Psoas muscle (tissue), 8 donors: ENCODE results near the gene KCNJ12. TPM values are rescaled to one million over a fixed set of nuclear protein-coding genes. Genes with fewer than 3 reads are reported as not detected.
A peak's percentile ranks its signal among the peaks of the same experiment; 100 is the strongest.
"Not testable (repeated sequence)": the region's sequence is repeated elsewhere in the genome, so short reads cannot be mapped to it uniquely, and the experiment has no call there.

Experiments
- ATAC-seq, 4 donors: fragments of 200-7000 bp; cut with Tn5 transposase; one replicate each; pipeline ENCODE4 v1.9.1; 2020; ENCODE audit warnings: moderate library complexity in 3 of 4, mild to moderate bottlenecking in 2 of 4
- DNase-seq, 2 donors: peaks; one replicate each; pipeline ENCODE4 v3.0.0-alpha.2; 2020
- H3K27ac ChIP-seq: fragments of 200-600 bp; one replicate; pipeline ENCODE4 v1.8.0; 2022
- H3K27me3 ChIP-seq, 3 donors: fragments of 200-600 bp in 1 of 3; one replicate each; pipeline versions ENCODE4 v1.6.1 to v1.8.0; 2013 to 2022; ENCODE audit warnings: low read length in 2 of 3, mild to moderate bottlenecking in 2 of 3, moderate library complexity in 1 of 3; ENCODE audit not compliant: insufficient read depth in 3 of 3
- H3K36me3 ChIP-seq, 2 donors: fragments of 200-600 bp in 1 of 2; one replicate each; pipeline versions ENCODE4 v1.6.1 to v1.8.0; 2013 to 2022; ENCODE audit warnings: low read depth in 1 of 2, mild to moderate bottlenecking in 1 of 2, moderate library complexity in 1 of 2; ENCODE audit not compliant: insufficient read depth in 1 of 2
- H3K4me1 ChIP-seq: fragments of 200-600 bp; one replicate; pipeline ENCODE4 v1.8.0; 2022
- H3K4me3 ChIP-seq: fragments of 200-600 bp; one replicate; pipeline ENCODE4 v1.8.0; 2022; ENCODE audit warnings: mild to moderate bottlenecking
- H3K9me3 ChIP-seq: fragments of 200-600 bp; one replicate; pipeline ENCODE4 v1.8.0; 2022
- WGBS, 3 donors: extraction: QIAGEN DNeasy Blood & Tissue Kit; methylation state at CpG; one replicate each; pipeline versions ENCODE4 v1.1.6 to v1.1.7; 2013; 5-methylcytosine and 5-hydroxymethylcytosine counted together
- intact Hi-C, 2 donors: fragments of 100-400 bp; cut with DNase I; formaldehyde crosslinking; loops; one replicate each; pipeline versions ENCODE4 v1.11.0 to v1.14.2; 2022
- polyA plus RNA-seq, 3 donors: library from polyadenylated mRNA; stranded (reverse); fragments of 200-250 nt; gene quantifications; one replicate each; pipeline ENCODE4 v1.2.3, GENCODE V29; 2013
- total RNA-seq, 4 donors: library from RNA; stranded (reverse); fragmentation: NEBNext Ultra II Directional in 2 of 4; extraction: Animal tissue kit (Norgen Biotek cat#: 25700) in 2 of 4; gene quantifications; one replicate each; pipeline versions ENCODE4 v1.2.1 to v1.2.4, GENCODE V29; 2021 to 2023
- TF ChIP-seq, protein P1 (sequence below): fragments of 200-600 bp; IDR thresholded peaks from one replicate; pipeline ENCODE4 v1.8.0; 2022; ENCODE audit warnings: antibody characterized with exemption
- donor health status: healthy with polysubstance abuse.
- donor health status: DM: no; HTN: no; CAD: no; lungs with moderate emphysema.
- donor health status: Bipolar disorder and iron deficiency.
- donor health status: healthy.
- donor health status: DM: yes; HTN: yes; CAD: no.
- donor health status: DM: no; HTN: no; CAD: no.
- donor health status: DM: no; HTN: no; CAD: no.
- donor health status: DM: yes; HTN: yes; CAD: no.

Gene KCNJ12
- total and polyA plus RNA-seq, 7 donors = 5.2 to 42.7 (median 19.3) TPM

DNA sequence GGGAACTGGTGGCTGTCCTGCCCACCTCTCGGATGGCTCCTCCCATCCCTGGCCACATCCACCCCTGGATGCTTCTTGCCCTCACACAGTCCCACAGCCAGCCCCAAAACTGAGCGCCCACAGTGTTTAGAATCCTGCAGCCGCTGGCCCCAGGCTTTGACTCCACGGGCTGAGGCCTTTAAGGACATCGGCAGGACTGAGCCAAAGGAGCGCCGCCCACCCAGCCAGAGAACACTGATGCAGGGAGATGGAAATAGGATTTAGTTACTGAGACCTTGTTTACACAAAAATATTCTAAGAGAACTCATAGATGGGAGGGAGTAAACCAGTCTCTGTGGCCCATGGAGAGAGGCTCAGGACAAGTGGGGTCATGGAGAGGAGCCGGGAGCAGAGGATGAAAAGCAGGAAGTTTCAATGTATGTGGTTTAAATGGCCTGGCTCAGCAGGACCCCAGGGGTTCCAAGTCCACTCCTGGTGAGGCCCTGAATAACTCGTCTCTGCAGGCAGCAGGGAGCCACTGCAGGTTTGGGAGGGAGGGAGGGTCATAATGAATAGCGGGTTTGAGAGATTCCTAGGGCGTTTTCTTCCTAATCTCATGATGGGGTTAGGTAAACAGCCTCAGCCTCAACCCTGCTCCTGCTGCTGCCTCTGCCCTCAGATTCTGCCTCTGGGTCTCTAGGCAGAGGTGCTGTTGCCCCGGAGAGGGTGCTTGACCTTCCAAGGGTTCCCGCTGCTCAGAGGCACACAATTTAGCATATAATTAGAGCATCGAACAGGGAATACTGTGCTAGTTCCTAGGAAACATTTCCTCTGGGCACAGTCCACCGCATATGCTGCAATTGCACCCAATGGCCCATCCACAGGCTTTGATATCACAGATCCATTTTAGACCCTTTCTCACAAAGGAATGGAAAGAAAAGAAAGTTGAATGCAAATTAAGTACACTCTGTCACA, 61.0 kb downstream of the KCNJ12 start:
- H3K4me1 ChIP-seq, H3K36me3 ChIP-seq, H3K4me3 ChIP-seq, H3K9me3 ChIP-seq, intact Hi-C loops, DNase-seq, H3K27ac ChIP-seq, H3K27me3 ChIP-seq: not testable (repeated sequence)
- ATAC-seq = peak in 1 of 4 donors; percentile 23
- 63 to 68% (median 67%) methylated on average over 12 to 15 of the region's 15 CpGs for WGBS, 3 donors

DNA sequence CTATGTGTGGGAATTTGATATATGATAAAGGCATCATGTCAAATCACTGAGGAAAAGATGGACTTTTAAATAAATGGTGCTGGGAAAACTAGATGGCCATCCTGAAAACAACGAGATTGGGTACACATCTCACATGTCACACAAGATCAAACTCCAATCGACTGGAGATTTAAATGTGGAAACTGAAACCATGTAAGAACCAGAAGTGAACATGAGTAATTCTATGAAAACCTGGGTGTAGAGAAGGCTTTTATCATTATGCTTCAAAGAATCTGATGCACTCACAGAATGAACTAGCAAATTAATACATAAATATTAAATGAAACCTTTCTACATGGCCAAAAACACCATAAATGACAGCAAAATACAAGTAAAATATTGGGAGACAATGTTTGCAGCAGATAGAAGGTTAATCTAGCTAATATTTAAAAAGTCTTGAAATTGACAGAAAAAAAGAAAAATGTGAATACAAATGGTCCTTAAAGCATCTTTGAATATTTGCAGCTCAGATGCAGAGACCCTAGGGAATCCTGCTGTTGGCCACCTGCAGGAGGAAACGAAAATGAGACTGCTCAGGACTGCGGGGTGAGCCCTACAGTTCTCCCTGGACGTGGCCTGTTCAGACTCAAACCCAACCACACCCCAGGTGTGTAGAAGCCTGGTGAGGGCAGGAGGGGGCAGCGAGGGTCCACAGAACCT, 62.3 kb downstream of the KCNJ12 start:
- WGBS, 3 donors = 52 to 64% (median 57%) methylated on average over 4 to 6 of the region's 6 CpGs
- intact Hi-C loops, H3K36me3 ChIP-seq, H3K4me3 ChIP-seq, ATAC-seq, H3K9me3 ChIP-seq, H3K27ac ChIP-seq, H3K4me1 ChIP-seq, DNase-seq, H3K27me3 ChIP-seq: not testable (repeated sequence)

DNA sequence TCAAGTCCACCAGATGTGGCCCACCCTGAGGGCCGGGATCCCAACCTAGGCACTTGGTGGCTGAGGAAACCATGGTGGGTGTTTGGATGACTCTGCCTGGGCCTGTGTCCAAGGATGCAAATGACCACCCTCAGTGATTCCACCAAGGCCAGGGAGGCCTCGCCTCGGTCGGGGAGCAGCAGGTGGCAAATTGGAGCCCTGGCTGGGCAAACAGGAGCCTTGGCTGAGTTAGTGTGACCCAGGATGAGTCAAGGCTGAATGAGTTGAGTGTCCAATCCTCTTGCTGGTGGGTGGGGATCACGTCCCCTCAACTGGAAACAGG, 62.8 kb downstream of the KCNJ12 start:
- H3K36me3 ChIP-seq, ATAC-seq, H3K4me3 ChIP-seq, H3K4me1 ChIP-seq, H3K9me3 ChIP-seq, H3K27ac ChIP-seq, DNase-seq, intact Hi-C loops, H3K27me3 ChIP-seq: not testable (repeated sequence)
- 68 to 82% (median 73%) methylated on average over 3 of the region's 5 CpGs for WGBS, 3 donors

DNA sequence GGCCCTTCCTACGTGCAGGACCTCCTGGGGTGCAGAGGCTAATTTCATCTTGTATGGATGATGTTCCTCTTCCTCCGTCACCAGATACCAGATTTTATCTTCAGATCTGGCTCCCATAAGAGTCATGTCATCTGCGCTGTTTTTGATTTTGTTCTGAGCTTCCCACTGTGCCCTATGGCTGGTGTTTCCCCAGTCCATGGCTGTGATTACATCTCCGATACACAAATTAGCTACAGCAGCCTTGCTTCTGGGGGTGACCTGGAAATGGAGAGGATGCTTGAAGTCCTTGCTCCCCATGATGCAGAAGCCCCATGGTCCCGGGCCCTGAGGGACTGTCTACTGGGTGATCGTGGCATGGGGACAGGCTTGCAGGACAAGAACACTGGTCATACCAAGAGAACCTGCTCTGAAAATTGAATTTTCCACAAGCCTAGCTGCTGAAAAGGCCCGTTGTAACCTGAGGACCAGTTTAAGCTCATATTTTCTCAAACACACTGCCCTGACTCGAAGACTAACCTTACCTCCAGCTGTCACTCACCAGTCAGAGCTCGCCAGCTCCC, 69.0 kb downstream of the KCNJ12 start:
- intact Hi-C loops = loop anchor here in 1 of 2 donors (10.0 kb wide), 1 partner anchor 50 kb away; no protein-coding TSS in a partner anchor
- TF ChIP-seq, protein P1, sequence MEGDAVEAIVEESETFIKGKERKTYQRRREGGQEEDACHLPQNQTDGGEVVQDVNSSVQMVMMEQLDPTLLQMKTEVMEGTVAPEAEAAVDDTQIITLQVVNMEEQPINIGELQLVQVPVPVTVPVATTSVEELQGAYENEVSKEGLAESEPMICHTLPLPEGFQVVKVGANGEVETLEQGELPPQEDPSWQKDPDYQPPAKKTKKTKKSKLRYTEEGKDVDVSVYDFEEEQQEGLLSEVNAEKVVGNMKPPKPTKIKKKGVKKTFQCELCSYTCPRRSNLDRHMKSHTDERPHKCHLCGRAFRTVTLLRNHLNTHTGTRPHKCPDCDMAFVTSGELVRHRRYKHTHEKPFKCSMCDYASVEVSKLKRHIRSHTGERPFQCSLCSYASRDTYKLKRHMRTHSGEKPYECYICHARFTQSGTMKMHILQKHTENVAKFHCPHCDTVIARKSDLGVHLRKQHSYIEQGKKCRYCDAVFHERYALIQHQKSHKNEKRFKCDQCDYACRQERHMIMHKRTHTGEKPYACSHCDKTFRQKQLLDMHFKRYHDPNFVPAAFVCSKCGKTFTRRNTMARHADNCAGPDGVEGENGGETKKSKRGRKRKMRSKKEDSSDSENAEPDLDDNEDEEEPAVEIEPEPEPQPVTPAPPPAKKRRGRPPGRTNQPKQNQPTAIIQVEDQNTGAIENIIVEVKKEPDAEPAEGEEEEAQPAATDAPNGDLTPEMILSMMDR = no peak
- no peak overlapping the region for H3K4me3 ChIP-seq
- ATAC-seq (no peak), DNase-seq (no peak)
- no peaks in the 10 kb centered on the region for H3K9me3 ChIP-seq
- H3K36me3 ChIP-seq = no peaks in the 10 kb centered on the region
- H3K27me3 ChIP-seq = no peaks in the 10 kb centered on the region
- H3K27ac ChIP-seq = no peak overlapping the region
- 75 to 81% (median 81%) methylated on average over 9 of the region's 9 CpGs for WGBS, 3 donors
- no peaks in the 10 kb centered on the region for H3K4me1 ChIP-seq

DNA sequence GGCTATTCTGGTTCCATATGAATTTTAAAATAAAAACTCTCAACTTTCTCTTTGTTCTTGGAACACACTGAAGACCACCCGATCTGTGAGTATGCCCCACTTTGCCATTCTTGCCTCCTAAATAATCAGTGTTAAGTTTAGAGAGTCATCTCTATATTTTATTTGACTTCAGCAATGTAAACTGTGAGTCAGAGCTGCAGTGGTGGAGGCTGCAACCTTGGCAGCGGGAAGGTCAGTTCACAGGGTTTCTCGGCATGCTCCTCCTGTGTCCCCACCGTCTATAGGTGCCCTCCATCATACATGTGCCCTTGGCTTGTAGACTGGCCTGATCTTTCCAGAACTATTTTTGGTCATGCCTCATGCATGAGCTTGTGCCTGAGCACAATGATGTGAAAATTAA, 71.4 kb downstream of the KCNJ12 start:
- ATAC-seq, H3K27ac ChIP-seq, H3K27me3 ChIP-seq, H3K9me3 ChIP-seq, H3K36me3 ChIP-seq, DNase-seq, H3K4me1 ChIP-seq, H3K4me3 ChIP-seq: not testable (repeated sequence)
- intact Hi-C loops = loop anchor here in 1 of 2 donors (10.0 kb wide), 1 partner anchor 53 kb away; no protein-coding TSS in a partner anchor
- 82 to 90% (median 84%) methylated on average over 4 of the region's 4 CpGs for WGBS, 3 donors

DNA sequence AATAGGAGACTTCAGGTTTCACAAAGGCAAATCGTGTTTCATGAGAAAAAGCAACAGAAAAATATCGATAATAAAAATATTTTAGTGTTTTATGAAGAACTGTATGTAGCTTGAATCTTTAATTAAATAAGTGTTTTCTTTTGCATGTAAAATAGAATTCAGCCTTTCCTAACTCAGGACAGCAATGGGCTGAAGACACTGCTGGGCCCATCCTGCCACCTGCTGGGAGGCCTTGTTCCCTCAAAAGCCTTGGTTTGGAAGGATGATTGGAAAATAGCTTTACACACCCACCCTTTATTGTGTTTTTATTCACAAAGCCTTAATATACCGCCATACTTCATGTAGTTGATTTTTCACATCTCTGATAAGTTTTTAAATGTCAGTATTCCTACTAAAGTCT, 73.7 kb downstream of the KCNJ12 start:
- not testable (repeated sequence) for DNase-seq, H3K27me3 ChIP-seq, H3K27ac ChIP-seq, H3K9me3 ChIP-seq, H3K4me3 ChIP-seq, H3K4me1 ChIP-seq, H3K36me3 ChIP-seq
- peak in 3 of 4 donors; percentile 43 to 60 (median 49) for ATAC-seq
- TF ChIP-seq, protein P1 = peak; percentile 48
- intact Hi-C loops = loop anchor here (2.0 to 10.0 kb wide), 4 partner anchors 55 to 331 kb away; partner anchors contain the start of gene DHRS7B (in 1 of the 2)
- WGBS, 3 donors = 66 to 75% (median 68%) methylated on average over 3 of the region's 3 CpGs
